ENCODE results near the gene IQSEC1.

IQSEC1 gene

GRCh38 chr3:12983319-12983718 lies 89.9 kb downstream of the IQSEC1 start:
- H3K27ac ChIP-seq (ENCODE audit: insufficient read depth in 1 of 2, low read depth in 1 of 2, low read length in 2 of 2, poor library complexity in 1 of 2, severe bottlenecking in 2 of 2): no peak overlapping the region
- H3K4me1 ChIP-seq (ENCODE audit: control extremely low read depth in 1 of 4, control insufficient read depth in 4 of 4, insufficient read depth in 4 of 4, low read length in 3 of 4): peaks cover 7 to 47% (median 31%) of the 10 kb centered on the region in 4 experiments
- ChIA-PET POLR2A (interaction anchor here (0.6 to 1.6 kb wide), 3 partner anchors 10 to 116 kb away, joined by 3 read pairs; no protein-coding TSS in a partner anchor), CTCF (interaction anchor here (0.6 to 19.6 kb wide), 23 partner anchors 8 to 115 kb away, joined by 3 to 400 read pairs (median 5); no protein-coding TSS in a partner anchor)
- WGBS (ENCODE audit: insufficient coverage): 90% methylated on average over 8 of the region's 9 CpGs
- no peaks in the 10 kb centered on the region for H3K9me3 ChIP-seq (ENCODE audit: control extremely low read depth in 1 of 5, control insufficient read depth in 4 of 5, insufficient read depth in 2 of 5, low read depth in 1 of 5, low read length in 4 of 5)
- H3K4me3 ChIP-seq (ENCODE audit: control insufficient read depth in 1 of 7, extremely low read depth in 1 of 7, insufficient read depth in 4 of 7, low read depth in 2 of 7, low read length in 6 of 7): peak overlapping the region in 1 of 7 experiments; percentile 4
- H3K27me3 ChIP-seq (replicated peaks in 2 of 5; ENCODE audit: control insufficient read depth in 4 of 5, insufficient read depth in 5 of 5, low read length in 4 of 5): no peaks in the 10 kb centered on the region
- DNase-seq: peak in 1 of 3 donors; percentile 28
- no peaks in the 10 kb centered on the region for H3K36me3 ChIP-seq (ENCODE audit: control insufficient read depth in 4 of 4, insufficient read depth in 4 of 4, low read length in 3 of 4)

GRCh38 chr3:12982619-12983101 lies 90.6 kb downstream of the IQSEC1 start:
- 33% methylated on average over 4 of the region's 5 CpGs for WGBS (ENCODE audit: insufficient coverage)
- POLR2A ChIA-PET: interaction anchor here (0.7 to 1.6 kb wide), 3 partner anchors 11 to 183 kb away, joined by 3 read pairs; no protein-coding TSS in a partner anchor
- H3K4me1 ChIP-seq (ENCODE audit: control extremely low read depth in 1 of 4, control insufficient read depth in 4 of 4, insufficient read depth in 4 of 4, low read length in 3 of 4): peaks cover 7 to 47% (median 31%) of the 10 kb centered on the region in 4 experiments

GRCh38 chr3:12981306-12982275 lies 91.6 kb downstream of the IQSEC1 start:
- ChIA-PET CTCF (interaction anchor here (0.9 to 19.6 kb wide), 13 partner anchors 10 to 89 kb away, joined by 3 to 400 read pairs (median 5); no protein-coding TSS in a partner anchor), POLR2A (interaction anchor here (0.8 to 1.6 kb wide), 3 partner anchors 12 to 70 kb away, joined by 3 to 4 read pairs (median 3); no protein-coding TSS in a partner anchor)
- H3K9me3 ChIP-seq (ENCODE audit: control extremely low read depth in 1 of 5, control insufficient read depth in 4 of 5, insufficient read depth in 2 of 5, low read depth in 1 of 5, low read length in 4 of 5): no peaks in the 10 kb centered on the region
- H3K4me1 ChIP-seq (ENCODE audit: control extremely low read depth in 1 of 4, control insufficient read depth in 4 of 4, insufficient read depth in 4 of 4, low read length in 3 of 4): peaks cover 7 to 47% (median 31%) of the 10 kb centered on the region in 4 experiments
- no peak overlapping the region for H3K27ac ChIP-seq (ENCODE audit: insufficient read depth in 1 of 2, low read depth in 1 of 2, low read length in 2 of 2, poor library complexity in 1 of 2, severe bottlenecking in 2 of 2)
- H3K4me3 ChIP-seq (ENCODE audit: control insufficient read depth in 1 of 7, extremely low read depth in 1 of 7, insufficient read depth in 4 of 7, low read depth in 2 of 7, low read length in 6 of 7): peak overlapping the region in 1 of 7 experiments; percentile 13
- peak in 2 of 3 donors; percentile 79 to 80 for DNase-seq
- H3K36me3 ChIP-seq (ENCODE audit: control insufficient read depth in 4 of 4, insufficient read depth in 4 of 4, low read length in 3 of 4): no peaks in the 10 kb centered on the region
- WGBS (ENCODE audit: insufficient coverage): 41% methylated on average over 6 of the region's 13 CpGs
- no peaks in the 10 kb centered on the region for H3K27me3 ChIP-seq (replicated peaks in 2 of 5; ENCODE audit: control insufficient read depth in 4 of 5, insufficient read depth in 5 of 5, low read length in 4 of 5)

More at GRCh38 chr3:12982619-12983101, 90.6 kb downstream of the IQSEC1 start:
- no peaks in the 10 kb centered on the region for H3K36me3 ChIP-seq (ENCODE audit: control insufficient read depth in 4 of 4, insufficient read depth in 4 of 4, low read length in 3 of 4)
- no peaks in the 10 kb centered on the region for H3K9me3 ChIP-seq (ENCODE audit: control extremely low read depth in 1 of 5, control insufficient read depth in 4 of 5, insufficient read depth in 2 of 5, low read depth in 1 of 5, low read length in 4 of 5)
- CTCF ChIA-PET: interaction anchor here (0.6 to 19.6 kb wide), 16 partner anchors 11 to 114 kb away, joined by 3 to 400 read pairs (median 4); no protein-coding TSS in a partner anchor
- peak in 2 of 3 donors; percentile 75 to 79 for DNase-seq
- H3K4me3 ChIP-seq (ENCODE audit: control insufficient read depth in 1 of 7, extremely low read depth in 1 of 7, insufficient read depth in 4 of 7, low read depth in 2 of 7, low read length in 6 of 7): peak overlapping the region in 2 of 7 experiments; percentile 2 to 4
- H3K27me3 ChIP-seq (replicated peaks in 2 of 5; ENCODE audit: control insufficient read depth in 4 of 5, insufficient read depth in 5 of 5, low read length in 4 of 5): no peaks in the 10 kb centered on the region
- no peak overlapping the region for H3K27ac ChIP-seq (ENCODE audit: insufficient read depth in 1 of 2, low read depth in 1 of 2, low read length in 2 of 2, poor library complexity in 1 of 2, severe bottlenecking in 2 of 2)

DNA sequence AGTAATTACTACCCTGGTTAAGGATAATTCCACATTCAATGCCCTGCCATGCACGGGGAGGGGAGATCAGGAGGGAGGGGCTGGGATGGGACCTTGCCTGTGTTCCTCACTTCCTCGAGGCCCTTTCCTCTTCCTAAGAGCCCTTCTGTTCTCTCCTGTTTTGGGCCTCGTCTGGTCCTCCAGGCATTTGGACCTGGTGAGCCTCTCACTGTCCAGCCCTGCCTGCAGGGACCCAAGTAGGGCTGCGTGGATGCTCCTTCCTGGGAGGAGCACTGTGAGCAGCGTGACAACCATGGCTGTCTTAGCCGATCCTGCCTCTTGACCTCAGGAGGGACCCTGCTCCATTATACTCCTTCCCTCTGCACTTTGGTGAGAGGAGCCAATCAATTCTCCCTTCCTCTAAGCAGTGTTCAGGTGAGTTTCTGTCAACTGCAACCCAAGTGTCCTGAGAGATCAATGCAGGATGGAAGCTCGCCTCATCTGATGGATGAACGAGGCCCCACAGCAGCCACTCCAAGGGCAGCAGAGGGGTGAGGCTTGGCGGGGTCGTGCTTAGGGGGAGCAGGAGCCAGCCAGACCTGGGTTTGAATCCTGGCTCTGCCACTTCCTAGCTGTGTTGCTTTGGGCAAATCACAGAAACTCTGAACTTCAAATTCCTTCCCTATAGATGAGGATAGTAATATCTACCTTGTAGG lies 92.5 kb downstream of the IQSEC1 start:
- Histone ChIP-seq H3K4me3 (ENCODE audit: control insufficient read depth in 1 of 7, extremely low read depth in 1 of 7, insufficient read depth in 4 of 7, low read depth in 2 of 7, low read length in 6 of 7) (no peak overlapping the region), H3K4me1 (ENCODE audit: control extremely low read depth in 1 of 4, control insufficient read depth in 4 of 4, insufficient read depth in 4 of 4, low read length in 3 of 4) (peaks cover 7 to 47% (median 31%) of the 10 kb centered on the region in 4 experiments), H3K27ac (ENCODE audit: insufficient read depth in 1 of 2, low read depth in 1 of 2, low read length in 2 of 2, poor library complexity in 1 of 2, severe bottlenecking in 2 of 2) (no peak overlapping the region), H3K9me3 (ENCODE audit: control extremely low read depth in 1 of 5, control insufficient read depth in 4 of 5, insufficient read depth in 2 of 5, low read depth in 1 of 5, low read length in 4 of 5) (no peaks in the 10 kb centered on the region), H3K36me3 (ENCODE audit: control insufficient read depth in 4 of 4, insufficient read depth in 4 of 4, low read length in 3 of 4) (no peaks in the 10 kb centered on the region), H3K27me3 (replicated peaks in 2 of 5; ENCODE audit: control insufficient read depth in 4 of 5, insufficient read depth in 5 of 5, low read length in 4 of 5) (no peaks in the 10 kb centered on the region)
- no peak for DNase-seq
- WGBS (ENCODE audit: insufficient coverage): 98% methylated on average over 6 of the region's 10 CpGs
- CTCF ChIA-PET: interaction anchor here (1.1 to 19.6 kb wide), 7 partner anchors 9 to 88 kb away, joined by 4 to 400 read pairs (median 5); no protein-coding TSS in a partner anchor
- POLR2A ChIA-PET: interaction anchor here (1.0 kb wide), 1 partner anchor 70 kb away, joined by 4 read pairs; no protein-coding TSS in a partner anchor

- Histone ChIP-seq H3K9me3 (ENCODE audit: control extremely low read depth in 1 of 5, control insufficient read depth in 4 of 5, insufficient read depth in 2 of 5, low read depth in 1 of 5, low read length in 4 of 5) (no peaks in the 10 kb centered on the region), H3K4me3 (ENCODE audit: control insufficient read depth in 1 of 7, extremely low read depth in 1 of 7, insufficient read depth in 4 of 7, low read depth in 2 of 7, low read length in 6 of 7) (no peak overlapping the region), H3K27ac (ENCODE audit: insufficient read depth in 1 of 2, low read depth in 1 of 2, low read length in 2 of 2, poor library complexity in 1 of 2, severe bottlenecking in 2 of 2) (no peak overlapping the region), H3K36me3 (ENCODE audit: control insufficient read depth in 4 of 4, insufficient read depth in 4 of 4, low read length in 3 of 4) (no peaks in the 10 kb centered on the region), H3K4me1 (ENCODE audit: control extremely low read depth in 1 of 4, control insufficient read depth in 4 of 4, insufficient read depth in 4 of 4, low read length in 3 of 4) (peaks cover 7 to 47% (median 31%) of the 10 kb centered on the region in 4 experiments), H3K27me3 (replicated peaks in 2 of 5; ENCODE audit: control insufficient read depth in 4 of 5, insufficient read depth in 5 of 5, low read length in 4 of 5) (no peaks in the 10 kb centered on the region)
- CTCF ChIA-PET: interaction anchor here (1.5 to 19.6 kb wide), 3 partner anchors 8 to 88 kb away, joined by 4 to 400 read pairs (median 56); no protein-coding TSS in a partner anchor
- DNase-seq: no peak
- POLR2A ChIA-PET: interaction anchor here (1.0 kb wide), 1 partner anchor 20 kb away, joined by 3 read pairs; no protein-coding TSS in a partner anchor
- WGBS (ENCODE audit: insufficient coverage): 86% methylated on average over 2 of the region's 4 CpGs
Measured at GRCh38 chr3:12979947-12980487, 93.2 kb downstream of the IQSEC1 start.
